Neural cell (in vitro differentiated cells): ENCODE measurements around the gene VIPR1. TPM values are rescaled to one million over a fixed set of nuclear protein-coding genes. Genes with fewer than 3 reads are reported as not detected.

ENCODE experiments used
- H2AFZ ChIP-seq: fragments of 200-600, 300-800 bp; sonication (generic), shearing (Covaris generic); 2 replicates; pipeline ENCODE4 v1.6.0; 2014; ENCODE audit warnings: low read depth, mild to moderate bottlenecking, antibody characterized with exemption, low read length, moderate library complexity
- H3F3A ChIP-seq: fragments of 200-600 bp; shearing (Covaris generic); 2 replicates; pipeline ENCODE4 v1.6.1; 2016; ENCODE audit warnings: mild to moderate bottlenecking, moderate library complexity, mixed read lengths, antibody characterized with exemption, low read length; ENCODE audit not compliant: insufficient read depth, poor library complexity, severe bottlenecking
- H3K27ac ChIP-seq: fragments of 200-600, 300-800 bp; sonication (generic), shearing (Covaris generic); 2 replicates; pipeline ENCODE4 v1.5.1; 2014; ENCODE audit warnings: mild to moderate bottlenecking, low read length, moderate library complexity
- H3K27me3 ChIP-seq: fragments of 300-800, 200-600 bp; sonication (generic), shearing (Covaris generic); 2 replicates; pipeline ENCODE4 v1.6.0; 2014; ENCODE audit warnings: mild to moderate bottlenecking, low read depth, low read length, moderate library complexity; ENCODE audit not compliant: insufficient read depth
- H3K36me3 ChIP-seq: fragments of 300-800, 200-600 bp; sonication (generic), shearing (Covaris generic); 2 replicates; pipeline ENCODE4 v1.5.1; 2014; ENCODE audit warnings: mild to moderate bottlenecking, antibody characterized with exemption, low read length, moderate library complexity; ENCODE audit not compliant: insufficient read depth
- H3K4me2 ChIP-seq: fragments of 300-800, 200-600 bp; sonication (generic), shearing (Covaris generic); 2 replicates; pipeline ENCODE4 v1.6.0; 2014; ENCODE audit warnings: mild to moderate bottlenecking, low read length
- H3K4me3 ChIP-seq: fragments of 300-800, 200-600 bp; sonication (generic), shearing (Covaris generic); 2 replicates; pipeline ENCODE4 v1.5.1; 2014; ENCODE audit warnings: mild to moderate bottlenecking, low read length, moderate library complexity
- H3K79me2 ChIP-seq: fragments of 200-600 bp; shearing (Covaris generic); replicated peaks from 2 replicates; pipeline ENCODE4 v1.6.0; 2014; ENCODE audit warnings: mild to moderate bottlenecking, low read length, moderate library complexity; ENCODE audit not compliant: insufficient read depth
- H3K9ac ChIP-seq: fragments of 300-800, 200-600 bp; sonication (generic), shearing (Covaris generic); 2 replicates; pipeline ENCODE4 v1.6.1; 2016; ENCODE audit warnings: mild to moderate bottlenecking, low read length, mixed read lengths
- H3K9me2 ChIP-seq: fragments of 200-600 bp; shearing (Covaris generic); 2 replicates; pipeline ENCODE4 v1.6.1; 2016; ENCODE audit warnings: mild to moderate bottlenecking, low read length, mixed read lengths; ENCODE audit not compliant: insufficient read depth
- H3K9me3 ChIP-seq: fragments of 200-600, 300-800 bp; sonication (generic), shearing (Covaris generic); 2 replicates; pipeline ENCODE4 v1.6.1; 2016; ENCODE audit warnings: mild to moderate bottlenecking, mixed run types, low read length, moderate library complexity, mixed read lengths
- H4K20me1 ChIP-seq: fragments of 200-600 bp; shearing (Covaris generic); 2 replicates; pipeline ENCODE4 v1.6.1; 2016; ENCODE audit warnings: mild to moderate bottlenecking, mixed run types; ENCODE audit not compliant: insufficient read depth
- EP300 ChIP-seq: fragments of 450-650 bp; conservative IDR thresholded peaks from 2 replicates; pipeline ENCODE4 v1.6.1; 2014; ENCODE audit warnings: antibody characterized with exemption, mild to moderate bottlenecking, moderate library complexity; ENCODE audit not compliant: poor library complexity, severe bottlenecking
- EZH2 ChIP-seq: fragments of 200-600, 300-800 bp; shearing (Covaris generic), sonication (generic); IDR thresholded peaks from 2 replicates; pipeline ENCODE4 v1.6.1; 2014; ENCODE audit warnings: antibody characterized with exemption, low read length, borderline replicate concordance, mild to moderate bottlenecking; ENCODE audit not compliant: insufficient read depth, poor library complexity, severe bottlenecking
- MXI1 ChIP-seq: fragments of 450-650 bp; conservative IDR thresholded peaks from 2 replicates; pipeline ENCODE4 v1.6.1; 2014; ENCODE audit warnings: antibody characterized with exemption, mild to moderate bottlenecking; ENCODE audit not compliant: poor library complexity, severe bottlenecking
- POLR2AphosphoS5 ChIP-seq: IDR thresholded peaks from 2 replicates; pipeline ENCODE4 v1.6.1; 2012
- RAD21 ChIP-seq: fragments of 450-650 bp; conservative IDR thresholded peaks from 2 replicates; pipeline ENCODE4 v1.6.1; 2014; ENCODE audit warnings: antibody characterized with exemption, mild to moderate bottlenecking, moderate library complexity
- SMC3 ChIP-seq: fragments of 450-650 bp; conservative IDR thresholded peaks from 2 replicates; pipeline ENCODE4 v1.6.1; 2014; ENCODE audit warnings: antibody characterized with exemption, mild to moderate bottlenecking, moderate library complexity; ENCODE audit not compliant: poor library complexity
- TAF1 ChIP-seq: IDR thresholded peaks from 2 replicates; pipeline ENCODE4 v1.6.1; 2012; ENCODE audit warnings: low read depth
- polyA plus RNA-seq: library from polyadenylated mRNA; depleted of rRNA; stranded (reverse); fragments of >200 nt; gene quantifications from 2 replicates; pipeline ENCODE4 v1.2.3, GENCODE V29; 2014
- TF ChIP-seq, protein P1 (sequence below): fragments of 450-650 bp; IDR thresholded peaks from 2 replicates; pipeline ENCODE4 v1.5.1; 2014; ENCODE audit warnings: antibody characterized with exemption, mild to moderate bottlenecking, moderate library complexity; ENCODE audit not compliant: poor library complexity, severe bottlenecking
- TF ChIP-seq, protein P2 (sequence below): IDR thresholded peaks from 2 replicates; pipeline ENCODE4 v1.6.1; 2012; ENCODE audit warnings: borderline replicate concordance

The VIPR1 gene
- polyA plus RNA-seq, 1 donor from 2014 or later = 1.6 TPM

DNA sequence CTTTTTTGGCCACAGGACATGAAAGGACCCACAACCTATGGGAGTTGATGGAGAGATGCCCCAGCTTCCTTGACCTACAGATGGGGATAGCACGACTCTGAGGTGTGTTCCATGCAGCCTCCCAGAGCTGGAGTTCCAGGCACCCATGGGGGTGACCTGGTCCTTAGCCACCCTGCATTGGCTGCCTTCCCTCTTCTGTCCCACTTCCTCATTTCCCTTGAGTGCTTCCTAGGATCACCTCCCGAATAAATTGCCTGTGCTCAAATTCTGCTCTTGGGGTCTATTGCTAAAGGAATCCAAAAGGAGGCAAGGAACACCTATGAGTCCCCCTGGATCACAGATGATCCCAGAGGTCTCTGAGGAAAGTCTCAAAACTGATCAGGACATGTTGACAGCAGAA, 24.7 kb upstream of the VIPR1 start:
- no peaks in the 10 kb centered on the region for H3K36me3 ChIP-seq
- no peak overlapping the region for H3K27ac ChIP-seq
- H3K27me3 ChIP-seq = no peaks in the 10 kb centered on the region
- no peak overlapping the region for H3K9ac ChIP-seq
- H3K4me2 ChIP-seq = no peak overlapping the region
- H3K79me2 ChIP-seq = no peaks in the 10 kb centered on the region
- no peak overlapping the region for H2AFZ ChIP-seq
- H4K20me1 ChIP-seq = no peaks in the 10 kb centered on the region
- TF ChIP-seq, protein P1, sequence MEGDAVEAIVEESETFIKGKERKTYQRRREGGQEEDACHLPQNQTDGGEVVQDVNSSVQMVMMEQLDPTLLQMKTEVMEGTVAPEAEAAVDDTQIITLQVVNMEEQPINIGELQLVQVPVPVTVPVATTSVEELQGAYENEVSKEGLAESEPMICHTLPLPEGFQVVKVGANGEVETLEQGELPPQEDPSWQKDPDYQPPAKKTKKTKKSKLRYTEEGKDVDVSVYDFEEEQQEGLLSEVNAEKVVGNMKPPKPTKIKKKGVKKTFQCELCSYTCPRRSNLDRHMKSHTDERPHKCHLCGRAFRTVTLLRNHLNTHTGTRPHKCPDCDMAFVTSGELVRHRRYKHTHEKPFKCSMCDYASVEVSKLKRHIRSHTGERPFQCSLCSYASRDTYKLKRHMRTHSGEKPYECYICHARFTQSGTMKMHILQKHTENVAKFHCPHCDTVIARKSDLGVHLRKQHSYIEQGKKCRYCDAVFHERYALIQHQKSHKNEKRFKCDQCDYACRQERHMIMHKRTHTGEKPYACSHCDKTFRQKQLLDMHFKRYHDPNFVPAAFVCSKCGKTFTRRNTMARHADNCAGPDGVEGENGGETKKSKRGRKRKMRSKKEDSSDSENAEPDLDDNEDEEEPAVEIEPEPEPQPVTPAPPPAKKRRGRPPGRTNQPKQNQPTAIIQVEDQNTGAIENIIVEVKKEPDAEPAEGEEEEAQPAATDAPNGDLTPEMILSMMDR = no peak
- TF ChIP-seq MXI1 (no peak), SMC3 (no peak), EP300 (no peak), POLR2AphosphoS5 (no peak), EZH2 (no peak), TAF1 (no peak), RAD21 (no peak)
- TF ChIP-seq, protein P2, sequence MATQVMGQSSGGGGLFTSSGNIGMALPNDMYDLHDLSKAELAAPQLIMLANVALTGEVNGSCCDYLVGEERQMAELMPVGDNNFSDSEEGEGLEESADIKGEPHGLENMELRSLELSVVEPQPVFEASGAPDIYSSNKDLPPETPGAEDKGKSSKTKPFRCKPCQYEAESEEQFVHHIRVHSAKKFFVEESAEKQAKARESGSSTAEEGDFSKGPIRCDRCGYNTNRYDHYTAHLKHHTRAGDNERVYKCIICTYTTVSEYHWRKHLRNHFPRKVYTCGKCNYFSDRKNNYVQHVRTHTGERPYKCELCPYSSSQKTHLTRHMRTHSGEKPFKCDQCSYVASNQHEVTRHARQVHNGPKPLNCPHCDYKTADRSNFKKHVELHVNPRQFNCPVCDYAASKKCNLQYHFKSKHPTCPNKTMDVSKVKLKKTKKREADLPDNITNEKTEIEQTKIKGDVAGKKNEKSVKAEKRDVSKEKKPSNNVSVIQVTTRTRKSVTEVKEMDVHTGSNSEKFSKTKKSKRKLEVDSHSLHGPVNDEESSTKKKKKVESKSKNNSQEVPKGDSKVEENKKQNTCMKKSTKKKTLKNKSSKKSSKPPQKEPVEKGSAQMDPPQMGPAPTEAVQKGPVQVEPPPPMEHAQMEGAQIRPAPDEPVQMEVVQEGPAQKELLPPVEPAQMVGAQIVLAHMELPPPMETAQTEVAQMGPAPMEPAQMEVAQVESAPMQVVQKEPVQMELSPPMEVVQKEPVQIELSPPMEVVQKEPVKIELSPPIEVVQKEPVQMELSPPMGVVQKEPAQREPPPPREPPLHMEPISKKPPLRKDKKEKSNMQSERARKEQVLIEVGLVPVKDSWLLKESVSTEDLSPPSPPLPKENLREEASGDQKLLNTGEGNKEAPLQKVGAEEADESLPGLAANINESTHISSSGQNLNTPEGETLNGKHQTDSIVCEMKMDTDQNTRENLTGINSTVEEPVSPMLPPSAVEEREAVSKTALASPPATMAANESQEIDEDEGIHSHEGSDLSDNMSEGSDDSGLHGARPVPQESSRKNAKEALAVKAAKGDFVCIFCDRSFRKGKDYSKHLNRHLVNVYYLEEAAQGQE = no peak
- H3K9me3 ChIP-seq = no peaks in the 10 kb centered on the region
- no peaks in the 10 kb centered on the region for H3F3A ChIP-seq
- no peaks in the 10 kb centered on the region for H3K9me2 ChIP-seq
- H3K4me3 ChIP-seq = no peak overlapping the region

DNA sequence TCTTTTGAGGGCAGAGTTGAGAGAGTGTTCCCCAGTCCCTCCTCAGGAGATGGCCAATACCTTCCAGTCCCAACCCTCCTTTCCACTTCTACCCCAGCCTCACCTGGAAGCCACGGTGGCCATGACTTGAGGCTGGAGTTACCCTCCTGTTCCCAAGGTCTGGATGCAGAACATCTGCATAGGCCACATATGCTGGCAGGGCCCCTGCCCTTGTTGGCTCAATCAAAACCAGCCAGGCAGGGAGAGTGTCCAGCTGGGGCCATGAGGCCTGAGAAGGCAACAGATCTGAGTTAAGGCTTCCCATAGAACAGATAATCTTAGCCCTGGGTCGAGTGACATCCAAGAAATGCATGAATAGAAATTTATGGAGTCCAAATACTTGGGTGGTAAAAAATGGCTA, 23.6 kb upstream of the VIPR1 start:
- Histone ChIP-seq H3F3A (no peaks in the 10 kb centered on the region), H3K27me3 (no peaks in the 10 kb centered on the region), H3K9me3 (no peaks in the 10 kb centered on the region), H3K9me2 (no peaks in the 10 kb centered on the region), H3K36me3 (no peaks in the 10 kb centered on the region), H3K79me2 (no peaks in the 10 kb centered on the region), H4K20me1 (no peaks in the 10 kb centered on the region), H3K4me3 (no peak overlapping the region), H2AFZ (no peak overlapping the region), H3K4me2 (no peak overlapping the region), H3K9ac (no peak overlapping the region), H3K27ac (no peak overlapping the region)
- TF ChIP-seq TAF1 (no peak), POLR2AphosphoS5 (no peak), RAD21 (no peak), EZH2 (no peak)
